Measurements from ENCODE around the gene AP5M1. TPM values are rescaled to one million over a fixed set of nuclear protein-coding genes. Genes with fewer than 3 reads are reported as not detected.

AP5M1 gene
- total and polyA plus RNA-seq, 2 experiments from 2014 or later = 18.9 to 55.6 TPM

- H3K36me3 ChIP-seq = peaks cover 19% of the 10 kb centered on the region
- peaks cover 15% of the 10 kb centered on the region for H3K4me1 ChIP-seq (ENCODE audit: low read depth)
- no peak overlapping the region for H3K4me3 ChIP-seq
- no peaks in the 10 kb centered on the region for H3K27me3 ChIP-seq
- TF ChIP-seq CTCF (IDR thresholded peaks at IDR 0.05; ENCODE audit: low read depth, low read length) = no peak
- H3K27ac ChIP-seq = no peak overlapping the region
- DNase-seq (ENCODE audit: low read depth in 1 of 2, low spot score in 1 of 2) = no peak
- H3K9me3 ChIP-seq (ENCODE audit: low read depth) = no peaks in the 10 kb centered on the region
These were observed 6.4 kb downstream of the AP5M1 start for GRCh38 chr14:57275023-57275664.

DNA sequence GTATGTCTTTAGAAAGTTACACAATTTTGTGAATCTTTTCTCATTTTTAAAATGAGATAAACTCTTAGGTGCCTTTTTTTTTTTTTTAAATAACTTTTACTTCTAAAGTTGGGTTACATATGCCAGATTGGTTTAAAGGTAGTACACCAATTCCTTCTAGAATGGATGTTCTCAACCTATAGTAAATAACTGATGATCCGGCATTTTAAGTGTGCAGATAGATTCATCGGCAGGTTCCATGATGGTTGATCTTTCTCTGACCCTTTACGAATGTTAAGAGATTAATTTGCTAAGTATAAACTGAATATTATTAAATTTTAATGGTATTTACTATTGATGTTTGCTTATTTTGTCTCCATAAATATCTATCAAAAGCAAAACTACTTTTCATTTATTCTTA lies 8.3 kb downstream of the AP5M1 start:
- DNase-seq (ENCODE audit: low read depth in 1 of 2, low spot score in 1 of 2) = no peak
- Histone ChIP-seq H3K36me3 (peaks cover 25% of the 10 kb centered on the region), H3K27me3 (no peaks in the 10 kb centered on the region), H3K4me3 (no peak overlapping the region), H3K27ac (no peak overlapping the region), H3K9me3 (ENCODE audit: low read depth) (no peaks in the 10 kb centered on the region), H3K4me1 (ENCODE audit: low read depth) (no peaks in the 10 kb centered on the region)
- TF ChIP-seq CTCF (IDR thresholded peaks at IDR 0.05; ENCODE audit: low read depth, low read length) = no peak

DNA sequence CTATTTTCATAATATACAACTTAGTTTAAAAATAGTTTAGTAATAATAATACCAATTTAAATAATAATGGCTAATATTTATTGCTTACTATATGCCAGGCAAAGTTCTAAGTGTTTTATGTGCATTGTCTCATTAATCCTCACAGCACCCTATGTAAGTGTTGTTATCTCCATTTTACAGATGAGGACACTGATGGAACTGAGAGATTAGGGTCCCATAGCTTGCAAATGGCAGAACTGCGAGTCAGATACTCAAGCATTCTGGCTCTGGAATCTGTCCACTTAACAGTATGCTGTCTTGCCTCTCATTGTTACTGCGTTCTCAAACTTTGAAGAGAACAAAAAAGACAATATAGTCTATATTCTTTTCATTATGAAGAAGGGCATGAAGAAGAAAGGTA lies 19.0 kb downstream of the AP5M1 start:
- H3K4me1 ChIP-seq (ENCODE audit: low read depth) = peaks cover 16% of the 10 kb centered on the region
- H3K27ac ChIP-seq = no peak overlapping the region
- no peak overlapping the region for H3K4me3 ChIP-seq
- no peaks in the 10 kb centered on the region for H3K9me3 ChIP-seq (ENCODE audit: low read depth)
- TF ChIP-seq CTCF (IDR thresholded peaks at IDR 0.05; ENCODE audit: low read depth, low read length) = no peak
- H3K36me3 ChIP-seq = peaks cover 39% of the 10 kb centered on the region
- H3K27me3 ChIP-seq = no peaks in the 10 kb centered on the region
- DNase-seq (ENCODE audit: low read depth in 1 of 2, low spot score in 1 of 2) = peak in 1 of 2 donors; percentile 46

DNA sequence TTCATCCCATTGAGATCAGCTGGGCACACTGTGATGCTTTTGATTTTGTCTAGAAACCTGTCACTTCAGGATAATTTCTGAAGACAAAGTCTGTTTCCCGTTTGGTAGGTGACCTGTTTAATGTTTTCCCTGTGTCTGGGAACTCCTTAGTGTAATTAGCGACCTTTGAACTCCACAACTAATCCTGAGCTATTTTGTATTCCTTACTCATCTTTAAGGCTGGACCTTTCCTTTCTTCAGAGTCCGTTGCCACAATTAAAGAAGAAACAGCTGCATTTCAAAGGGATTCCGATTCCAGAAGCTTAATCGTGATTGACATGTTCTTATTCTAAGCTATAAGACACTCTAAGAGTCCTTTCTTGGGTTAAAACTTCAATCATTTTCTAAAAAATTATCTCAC lies 22.0 kb downstream of the AP5M1 start:
- no peak for DNase-seq (ENCODE audit: low read depth in 1 of 2, low spot score in 1 of 2)
- no peak overlapping the region for H3K27ac ChIP-seq

DNA sequence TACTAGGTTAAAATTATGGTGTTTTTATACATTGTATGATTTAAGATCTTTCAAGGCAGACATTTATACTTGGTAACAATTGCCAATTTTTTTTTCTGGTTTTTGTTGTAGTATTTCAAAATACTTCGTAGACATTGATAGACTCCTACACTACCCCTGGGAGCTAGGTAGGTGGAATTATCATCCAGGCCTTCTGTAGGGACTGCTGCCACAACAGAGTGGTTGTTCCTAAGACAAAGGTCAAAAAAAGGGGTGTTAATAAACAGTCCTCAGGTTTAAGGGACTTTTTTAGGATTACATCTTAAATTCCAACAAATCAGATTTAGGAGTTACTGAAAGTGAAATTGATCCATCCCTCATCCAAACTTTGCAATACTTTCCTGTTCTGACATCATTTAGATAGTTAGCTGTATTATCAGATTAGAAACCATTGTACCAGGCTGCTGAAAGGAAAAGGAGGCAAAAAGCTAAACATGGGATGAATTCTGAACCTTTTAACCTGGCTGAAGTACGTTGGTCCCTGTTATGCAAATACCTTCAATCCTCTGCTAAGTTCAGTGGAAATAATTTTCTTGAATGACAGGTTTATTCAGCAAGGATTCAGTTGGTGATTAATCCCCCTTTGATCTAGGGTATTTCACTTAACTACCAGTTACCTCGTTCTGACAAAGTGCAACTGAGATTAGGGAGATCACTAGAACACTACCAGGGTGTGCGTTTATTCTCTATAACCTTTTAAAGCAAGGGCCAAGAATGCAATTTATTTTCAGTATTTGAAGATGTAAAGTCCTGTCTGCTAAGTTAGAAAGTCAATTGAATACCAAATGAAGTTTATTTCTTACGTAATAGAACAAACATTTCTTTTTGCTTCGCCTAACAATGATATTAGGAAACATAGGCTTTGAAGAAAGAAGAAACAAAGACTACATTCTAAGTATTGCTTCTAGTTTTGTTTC lies 23.2 kb downstream of the AP5M1 start:
- Histone ChIP-seq H3K36me3 (peaks cover 8% of the 10 kb centered on the region), H3K4me3 (no peak overlapping the region), H3K27ac (no peak overlapping the region), H3K9me3 (ENCODE audit: low read depth) (no peaks in the 10 kb centered on the region), H3K27me3 (no peaks in the 10 kb centered on the region), H3K4me1 (ENCODE audit: low read depth) (peaks cover 16% of the 10 kb centered on the region)
- DNase-seq (ENCODE audit: low read depth in 1 of 2, low spot score in 1 of 2) = no peak
- no peak for TF ChIP-seq CTCF (IDR thresholded peaks at IDR 0.05; ENCODE audit: low read depth, low read length)

More for the DNA sequence above, 22.0 kb downstream of the AP5M1 start:
- peaks cover 16% of the 10 kb centered on the region for H3K4me1 ChIP-seq (ENCODE audit: low read depth)
- no peak for TF ChIP-seq CTCF (IDR thresholded peaks at IDR 0.05; ENCODE audit: low read depth, low read length)
- H3K27me3 ChIP-seq = no peaks in the 10 kb centered on the region
- peaks cover 20% of the 10 kb centered on the region for H3K36me3 ChIP-seq
- H3K9me3 ChIP-seq (ENCODE audit: low read depth) = no peaks in the 10 kb centered on the region
- no peak overlapping the region for H3K4me3 ChIP-seq

All from cardiac muscle cell (in vitro differentiated cells and primary cell).